HuH-7 (cell line): ENCODE data around the gene DHX40.
A peak's percentile ranks its signal among the peaks of the same experiment; 100 is the strongest.
"Not testable (repeated sequence)": the region's sequence is repeated elsewhere in the genome, so short reads cannot be mapped to it uniquely, and the experiment has no call there.

Source experiments
- DNase-seq: peaks from one replicate; pipeline ENCODE4 v3.0.0; 2011; ENCODE audit warnings: low spot score

The DHX40 gene

GRCh38 chr17:59565171-59565958 is at the start of gene DHX40:
TSS of gene DHX40 (plus strand) at chr17:59565610. CDS start at chr17:59565672, 62 bp downstream.
- peak; percentile 82 for DNase-seq

GRCh38 chr17:59516451-59516850 is 49.0 kb upstream of the DHX40 start:
- DNase-seq: no peak

GRCh38 chr17:59519132-59519531 is 46.3 kb upstream of the DHX40 start:
- DNase-seq: no peak

GRCh38 chr17:59520251-59520650 is 45.2 kb upstream of the DHX40 start:
- no peak for DNase-seq

- peak; percentile 86 for DNase-seq
Measured at GRCh38 chr17:59521465-59522126, 43.8 kb upstream of the DHX40 start.

- not testable (repeated sequence) for DNase-seq
Measured at GRCh38 chr17:59524930-59525329, 40.5 kb upstream of the DHX40 start.

- no peak for DNase-seq
Measured at GRCh38 chr17:59525668-59526067, 39.7 kb upstream of the DHX40 start.

GRCh38 chr17:59526451-59526850 is 39.0 kb upstream of the DHX40 start:
- no peak for DNase-seq

GRCh38 chr17:59527325-59527917 is 38.0 kb upstream of the DHX40 start:
- no peak for DNase-seq

GRCh38 chr17:59527931-59528330 is 37.5 kb upstream of the DHX40 start:
- no peak for DNase-seq

GRCh38 chr17:59530531-59530930 is 34.9 kb upstream of the DHX40 start:
- DNase-seq: no peak

GRCh38 chr17:59533694-59534093 is 31.7 kb upstream of the DHX40 start:
- DNase-seq: no peak

- no peak for DNase-seq
Measured at GRCh38 chr17:59534583-59534982, 30.8 kb upstream of the DHX40 start.

- DNase-seq: no peak
Measured at GRCh38 chr17:59538195-59538909, 27.1 kb upstream of the DHX40 start.

- no peak for DNase-seq
Measured at GRCh38 chr17:59542960-59543635, 22.3 kb upstream of the DHX40 start.

GRCh38 chr17:59545942-59546341 is 19.5 kb upstream of the DHX40 start:
- no peak for DNase-seq

- no peak for DNase-seq
Measured at GRCh38 chr17:59547131-59547915, 18.1 kb upstream of the DHX40 start.

- not testable (repeated sequence) for DNase-seq
Measured at GRCh38 chr17:59548985-59549384, 16.4 kb upstream of the DHX40 start.

GRCh38 chr17:59550703-59551102 is 14.7 kb upstream of the DHX40 start:
- no peak for DNase-seq

- DNase-seq: no peak
Measured at GRCh38 chr17:59558039-59558438, 7.4 kb upstream of the DHX40 start.

- DNase-seq: no peak
Measured at GRCh38 chr17:59558953-59559352, 6.5 kb upstream of the DHX40 start.
